SK-N-SH treated with all-trans-retinoic acid at 6 μM for 48 hours (cell line): ENCODE measurements around the gene AJUBA.

ENCODE experiments used
- ARNTL ChIP-seq: fragments of 450-650 bp; formaldehyde crosslinking; IDR thresholded peaks from 2 replicates; pipeline ENCODE4 v1.5.0; 2020; ENCODE audit warnings: low read depth, mild to moderate bottlenecking, moderate library complexity, borderline replicate concordance
- BACH2 ChIP-seq: fragments of 250-450 bp; sonication (Bioruptor Pico); IDR thresholded peaks from 2 replicates; pipeline ENCODE4 v1.9.0; 2021; ENCODE audit warnings: mild to moderate bottlenecking, borderline replicate concordance
- CREB5 ChIP-seq: fragments of 250-450 bp; sonication (Bioruptor Pico); IDR thresholded peaks from 2 replicates; pipeline ENCODE4 v1.5.1; 2020; ENCODE audit warnings: low read depth, mild to moderate bottlenecking, moderate library complexity
- CSDC2 ChIP-seq: fragments of 250-450 bp; sonication (Bioruptor Pico); IDR thresholded peaks from 2 replicates; pipeline ENCODE4 v1.5.0; 2020; ENCODE audit warnings: mild to moderate bottlenecking, moderate library complexity
- ISL1 ChIP-seq: fragments of 250-450 bp; sonication (Bioruptor Pico); IDR thresholded peaks from 2 replicates; pipeline ENCODE4 v2.1.2; 2022; ENCODE audit warnings: mild to moderate bottlenecking, moderate library complexity
- OSR1 ChIP-seq: fragments of 250-450 bp; sonication (Bioruptor Pico); IDR thresholded peaks from 2 replicates; pipeline ENCODE4 v1.8.0; 2022; ENCODE audit warnings: moderate library complexity, mild to moderate bottlenecking, inconsistent platforms
- PATZ1 ChIP-seq: fragments of 250-450 bp; sonication (Bioruptor Pico); IDR thresholded peaks from 2 replicates; pipeline ENCODE4 v1.8.0; 2020; ENCODE audit warnings: mild to moderate bottlenecking, moderate library complexity, borderline replicate concordance
- POU6F1 ChIP-seq: fragments of 250-450 bp; sonication (Bioruptor Pico); IDR thresholded peaks from 2 replicates; pipeline ENCODE4 v1.8.0; 2021; ENCODE audit warnings: low read depth, mild to moderate bottlenecking, moderate library complexity, borderline replicate concordance
- RARB ChIP-seq: fragments of 250-450 bp; sonication (Bioruptor Pico); IDR thresholded peaks from 2 replicates; pipeline ENCODE4 v1.8.0; 2021; ENCODE audit warnings: mild to moderate bottlenecking, moderate library complexity
- TCF4 ChIP-seq: fragments of 250-450 bp; sonication (Bioruptor Pico); IDR thresholded peaks from 2 replicates; pipeline ENCODE4 v1.8.0; 2021; ENCODE audit warnings: mild to moderate bottlenecking, moderate library complexity, borderline replicate concordance
- TSHZ2 ChIP-seq: fragments of 250-450 bp; sonication (Bioruptor Pico); IDR thresholded peaks from 2 replicates; pipeline ENCODE4 v1.5.0; 2020; ENCODE audit warnings: mild to moderate bottlenecking, moderate library complexity
- ZFP3 ChIP-seq: fragments of 250-450 bp; sonication (Bioruptor Pico); IDR thresholded peaks from 2 replicates; pipeline ENCODE4 v1.5.0; 2020; ENCODE audit warnings: mild to moderate bottlenecking, moderate library complexity
- ZFP30 ChIP-seq: fragments of 450-650 bp; formaldehyde crosslinking; IDR thresholded peaks from 2 replicates; pipeline ENCODE4 v1.5.0; 2022; ENCODE audit warnings: mild to moderate bottlenecking, moderate library complexity
- ZNF70 ChIP-seq: fragments of 450-650 bp; formaldehyde crosslinking; IDR thresholded peaks from 2 replicates; pipeline ENCODE4 v1.5.0; 2020; ENCODE audit warnings: mild to moderate bottlenecking, moderate library complexity

- TF ChIP-seq TSHZ2 (CRISPR knock-in tag) (no peak), ARNTL (no peak), CSDC2 (CRISPR knock-in tag) (no peak), OSR1 (CRISPR knock-in tag) (no peak), PATZ1 (CRISPR knock-in tag) (no peak), RARB (no peak), BACH2 (no peak), ZNF70 (CRISPR knock-in tag) (no peak), TCF4 (CRISPR knock-in tag) (no peak), CREB5 (CRISPR knock-in tag) (no peak), ISL1 (CRISPR knock-in tag) (no peak), POU6F1 (CRISPR knock-in tag) (no peak), ZFP3 (CRISPR knock-in tag) (no peak), ZFP30 (CRISPR knock-in tag) (no peak)
Measured at GRCh38 chr14:22971152-22971551, 11.2 kb downstream of the AJUBA start.
